Measurements from ENCODE around the gene DHRS3.
A peak's percentile ranks its signal among the peaks of the same experiment; 100 is the strongest.

The DHRS3 gene

GRCh38 chr1:12615865-12616708, 1.9 kb downstream of the DHRS3 start:
- DNase-seq = no peak

- no peak for DNase-seq
Measured at GRCh38 chr1:12615159-12615864, 2.7 kb downstream of the DHRS3 start.

DNA sequence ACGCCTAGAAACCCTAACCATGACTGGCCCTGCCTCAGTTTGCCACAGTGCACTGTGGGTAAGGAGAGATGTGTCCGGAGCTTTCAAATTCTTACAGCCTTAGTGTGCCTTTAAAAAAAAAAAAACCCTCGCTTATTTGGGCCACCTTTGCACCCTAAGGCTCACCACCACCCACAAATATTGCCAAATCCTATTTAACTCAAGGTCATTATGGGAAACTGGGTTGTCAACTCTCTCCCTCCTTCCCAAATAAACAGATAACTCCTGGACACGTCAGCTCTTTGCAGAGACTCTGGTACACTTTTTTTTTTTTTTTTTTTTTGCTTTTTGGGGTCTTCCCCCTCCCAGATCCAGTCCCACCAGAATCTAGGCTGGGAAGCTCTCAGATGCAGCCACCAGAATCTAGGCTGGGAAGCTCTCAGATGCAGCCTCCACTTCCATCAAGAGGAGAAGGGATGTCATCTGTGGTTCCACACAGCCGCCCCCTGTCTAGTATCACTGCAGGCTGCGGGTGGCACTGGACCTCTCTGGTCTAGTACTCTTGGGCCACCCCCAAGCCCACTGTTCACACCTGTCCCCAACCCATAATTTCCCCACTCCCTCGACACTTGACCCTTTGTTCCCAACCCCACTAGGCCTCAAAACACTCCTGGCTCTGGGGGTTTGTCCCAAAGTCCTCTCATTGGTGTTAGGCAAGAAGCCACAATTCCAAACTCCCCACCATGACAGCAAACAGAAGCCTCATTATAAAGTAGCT, 3.4 kb downstream of the DHRS3 start:
- no peak for DNase-seq

DNA sequence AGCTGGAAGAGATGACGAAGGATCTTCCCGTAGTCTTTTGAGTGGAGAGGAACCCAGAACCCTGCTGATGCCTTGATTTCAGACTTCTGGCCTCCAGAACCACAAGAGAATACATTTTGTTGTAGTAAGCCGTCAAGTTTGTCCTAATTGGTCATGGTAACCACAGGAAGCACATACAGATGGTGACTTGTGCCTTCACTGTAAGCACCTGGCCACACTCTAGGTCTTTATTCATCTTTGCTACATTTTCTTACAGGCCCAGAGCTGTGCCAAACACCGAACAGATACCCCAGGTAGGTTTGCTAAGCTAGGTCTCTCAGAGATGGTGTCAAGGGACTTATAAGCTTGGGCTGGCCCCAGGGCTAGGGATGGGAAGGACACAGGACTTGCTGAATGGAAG, 4.8 kb downstream of the DHRS3 start:
- no peak for DNase-seq

GRCh38 chr1:12610941-12611340, 7.1 kb downstream of the DHRS3 start:
- no peak for DNase-seq

- no peak for DNase-seq
Measured at GRCh38 chr1:12610305-12610935, 7.6 kb downstream of the DHRS3 start.

DNA sequence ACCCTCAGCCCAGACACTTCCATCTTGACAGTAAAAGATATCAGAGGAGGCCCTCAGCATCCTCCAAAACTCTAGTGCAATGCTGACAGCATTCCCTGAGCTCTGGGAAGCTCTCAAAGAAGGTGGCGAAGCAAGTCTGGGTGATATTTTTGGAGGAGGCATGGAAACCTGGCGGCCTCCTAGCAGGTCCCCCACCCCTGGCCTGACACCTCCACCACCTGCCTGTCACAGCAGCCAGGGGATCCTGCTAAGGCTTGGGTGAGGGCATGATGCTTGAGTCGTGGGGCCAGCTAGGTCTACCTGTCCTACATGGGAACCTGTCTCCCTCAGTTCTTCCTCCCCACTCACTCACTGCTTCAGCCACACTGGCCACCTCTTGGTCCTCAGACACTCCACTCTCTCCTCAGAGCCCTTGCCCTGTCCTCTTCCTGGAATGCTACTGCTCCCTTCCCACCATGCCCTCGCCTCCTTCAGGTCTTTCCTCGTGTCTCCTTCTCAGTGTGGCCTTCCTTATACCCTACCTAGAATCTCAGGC, 8.5 kb downstream of the DHRS3 start:
- no peak for DNase-seq

- no peak for DNase-seq
Measured at GRCh38 chr1:12608311-12608957, 9.6 kb downstream of the DHRS3 start.

- no peak for DNase-seq
Measured at GRCh38 chr1:12607263-12607662, 10.7 kb downstream of the DHRS3 start.

GRCh38 chr1:12604986-12605385, 13.0 kb downstream of the DHRS3 start:
- DNase-seq = no peak

DNA sequence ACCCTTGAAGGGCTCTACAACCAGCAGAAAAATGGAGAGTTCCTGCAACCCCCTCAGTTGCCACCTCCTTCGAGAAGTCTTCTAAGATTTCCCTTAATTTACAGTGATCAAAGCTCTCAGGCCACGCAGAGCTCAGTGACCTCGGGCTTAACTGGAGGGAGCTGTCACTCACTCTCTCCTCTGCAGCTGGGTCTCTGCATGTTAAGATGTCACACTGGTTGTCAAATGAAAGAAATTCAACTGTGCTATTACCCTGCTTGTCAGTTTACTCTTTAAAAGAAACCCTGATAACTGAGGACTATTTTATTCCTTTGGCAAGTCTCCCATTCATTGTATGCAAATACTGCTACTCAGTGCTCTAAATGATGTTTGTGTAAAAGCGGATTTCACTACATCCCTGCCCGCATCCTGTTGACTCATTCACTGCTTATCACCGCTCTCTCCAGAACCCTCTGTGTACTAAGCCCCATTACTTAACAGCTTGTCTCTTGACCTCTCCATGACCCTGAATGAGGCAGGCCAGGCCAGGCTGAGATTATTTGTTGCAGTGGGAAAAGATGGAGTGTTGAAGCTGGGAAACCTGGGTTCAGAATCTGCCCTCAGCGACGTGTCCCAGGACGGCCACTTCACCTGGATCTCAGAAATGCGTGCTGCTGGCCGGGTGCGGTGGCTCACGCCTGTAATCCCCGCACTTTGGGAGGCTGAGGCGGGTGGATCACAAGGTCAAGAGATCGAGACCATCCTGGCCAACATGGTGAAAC, 13.7 kb downstream of the DHRS3 start:
- DNase-seq = peak; percentile 54

- DNase-seq = no peak
Measured at GRCh38 chr1:12603224-12603623, 14.8 kb downstream of the DHRS3 start.

- no peak for DNase-seq
Measured at GRCh38 chr1:12602659-12603024, 15.4 kb downstream of the DHRS3 start.

DNA sequence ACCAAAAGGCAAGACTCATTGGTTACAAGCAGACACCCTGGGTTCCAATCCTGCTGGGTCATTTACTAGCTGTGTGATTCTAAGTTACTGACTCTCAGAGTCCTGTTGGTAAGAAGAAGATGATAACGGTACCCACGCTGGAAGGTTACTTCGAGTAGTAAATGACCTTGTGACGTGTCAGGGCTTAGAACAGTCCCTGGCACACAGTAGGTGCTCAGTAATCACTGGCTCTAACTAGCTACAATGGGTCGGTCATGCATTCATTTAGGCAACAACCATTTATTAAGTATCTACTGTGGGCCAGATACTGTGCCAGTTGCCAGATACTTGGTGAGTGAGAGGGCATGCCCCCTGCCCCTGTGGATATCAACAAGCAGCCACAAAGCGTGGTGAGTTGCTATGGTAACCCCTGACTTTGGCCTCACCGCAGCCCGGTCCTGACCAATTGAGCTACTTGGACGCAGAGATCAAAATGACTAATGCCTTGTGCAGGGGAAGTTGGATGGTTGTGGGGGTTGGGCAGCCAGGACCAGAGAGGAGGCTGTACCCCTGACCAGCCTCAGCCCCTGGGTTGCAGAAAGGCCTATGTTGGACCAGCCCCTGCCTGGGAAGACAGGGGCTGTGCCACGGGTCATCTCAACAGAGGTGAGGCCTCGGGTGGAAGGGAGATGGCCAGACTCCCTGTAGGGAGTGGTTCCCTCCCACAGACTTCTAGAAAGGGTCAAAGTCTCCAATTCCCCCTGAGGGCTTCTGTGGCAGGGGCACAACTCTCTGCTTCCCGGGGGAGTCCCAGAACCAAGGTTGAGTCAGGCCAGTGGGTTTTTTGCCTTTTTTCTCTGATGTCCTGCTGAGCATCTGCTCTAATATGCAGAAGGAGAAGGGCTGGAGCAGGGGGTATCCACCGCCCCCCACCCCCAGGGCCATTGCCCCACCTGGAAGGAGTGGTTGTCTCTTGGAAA, 16.0 kb downstream of the DHRS3 start:
- no peak for DNase-seq

- DNase-seq = no peak
Measured at GRCh38 chr1:12600880-12601633, 17.0 kb downstream of the DHRS3 start.

GRCh38 chr1:12600335-12600734, 17.7 kb downstream of the DHRS3 start:
- no peak for DNase-seq

- no peak for DNase-seq
Measured at GRCh38 chr1:12599657-12600056, 18.4 kb downstream of the DHRS3 start.

- DNase-seq = no peak
Measured at GRCh38 chr1:12598974-12599373, 19.0 kb downstream of the DHRS3 start.

- no peak for DNase-seq
Measured at GRCh38 chr1:12597792-12598191, 20.2 kb downstream of the DHRS3 start.

All from GF-D8 (cell line).